ENCODE data around the gene FERD3L. TPM values are rescaled to one million over a fixed set of nuclear protein-coding genes. Genes with fewer than 3 reads are reported as not detected.

FERD3L gene
- total RNA-seq, 1 experiment from 2014 or later: not detected

GRCh38 chr7:19101472-19101871, 43.7 kb downstream of the FERD3L start:
- no peaks in the 10 kb centered on the region for H3K79me2 ChIP-seq (ENCODE audit: insufficient read depth, low read length)

More at GRCh38 chr7:19101472-19101871, 43.7 kb downstream of the FERD3L start:
- no peaks in the 10 kb centered on the region for H4K20me1 ChIP-seq (ENCODE audit: control insufficient read depth, insufficient read depth, insufficient read length)
- H3K14ac ChIP-seq (ENCODE audit: insufficient read depth, low read length): no peak overlapping the region
- no peak overlapping the region for H2AK5ac ChIP-seq (ENCODE audit: insufficient read length, low read length)
- no peak overlapping the region for H3K56ac ChIP-seq (ENCODE audit: insufficient read length, low read depth, low read length)
- H2BK20ac ChIP-seq (ENCODE audit: low read depth, low read length, poor library complexity, severe bottlenecking): no peak overlapping the region
- H3K79me1 ChIP-seq (ENCODE audit: insufficient read depth, low read depth, low read length, poor library complexity, severe bottlenecking): no peaks in the 10 kb centered on the region
- peaks cover 8% of the 10 kb centered on the region for H3K4me1 ChIP-seq (ENCODE audit: insufficient read depth, low read length)
- H3K4ac ChIP-seq (ENCODE audit: low read depth, low read length): no peak overlapping the region
- H2BK5ac ChIP-seq (ENCODE audit: insufficient read length, low read length): no peak overlapping the region
- H3K23me2 ChIP-seq (ENCODE audit: insufficient read length, low read depth, low read length, poor library complexity, severe bottlenecking): peaks cover 6% of the 10 kb centered on the region
- H3K9me3 Mint-ChIP-seq: no peaks in the 10 kb centered on the region
- H3K4me1 Mint-ChIP-seq: peaks cover 20 to 21% of the 10 kb centered on the region in 2 experiments
- H3K27me3 ChIP-seq (ENCODE audit: insufficient read depth, low read length): peaks cover 22% of the 10 kb centered on the region
- no peak overlapping the region for H3K4me2 ChIP-seq (ENCODE audit: insufficient read depth, insufficient read length, low read length)
- H3K36me3 Mint-ChIP-seq (ENCODE audit: insufficient read depth in 1 of 3, low read depth in 3 of 3): no peaks in the 10 kb centered on the region
- no peak overlapping the region for H4K91ac ChIP-seq (ENCODE audit: insufficient read length, low read depth, low read length)
- no peak overlapping the region for H3K27ac Mint-ChIP-seq
- H3K27ac ChIP-seq (ENCODE audit: insufficient read length, low read depth, low read length): no peak overlapping the region
- no peak overlapping the region for H4K5ac ChIP-seq (ENCODE audit: insufficient read length, low read depth, low read length)
- no peaks in the 10 kb centered on the region for H3K9me3 ChIP-seq (ENCODE audit: control insufficient read depth, low read depth, low read length)
- no peak for TF ChIP-seq CTCF (conservative IDR thresholded peaks at IDR 0.05)
- no CpG with 5 or more reads among the region's 1 CpG for WGBS (ENCODE audit: extremely low coverage, insufficient read length, low lambda C conversion rate)
- no peak overlapping the region for H4K8ac ChIP-seq (replicated peaks; ENCODE audit: insufficient read length, low read depth, low read length)
- no peak overlapping the region for H2AFZ ChIP-seq (ENCODE audit: low read length)
- H3T11ph ChIP-seq (ENCODE audit: low read length): no peak overlapping the region
- H3K23ac ChIP-seq (ENCODE audit: insufficient read length, low read depth, low read length): no peak overlapping the region
- no peak overlapping the region for H2BK120ac ChIP-seq (ENCODE audit: low read depth, low read length, poor library complexity, severe bottlenecking)
- H3K27me3 Mint-ChIP-seq (ENCODE audit: low read depth): peaks cover 60% of the 10 kb centered on the region
- H2BK15ac ChIP-seq (ENCODE audit: low read depth, low read length): no peak overlapping the region
- H2BK12ac ChIP-seq (ENCODE audit: insufficient read length, low read depth, low read length): no peak overlapping the region
- H3K18ac ChIP-seq (ENCODE audit: insufficient read length, low read depth, low read length): no peak overlapping the region
- no peak overlapping the region for H3K4me3 Mint-ChIP-seq
- no peak overlapping the region for H3K9ac ChIP-seq (ENCODE audit: extremely low read depth, insufficient read length, low read length)
- DNase-seq: no peak

Data from H9 (cell line).